GM12878 (cell line): Measurements from ENCODE around the gene TMED5. TPM values are rescaled to one million over a fixed set of nuclear protein-coding genes. Genes with fewer than 3 reads are reported as not detected.

Experiments used
- BRCA1 ChIP-seq: IDR thresholded peaks from 2 replicates; pipeline ENCODE4 v1.6.1; 2011; ENCODE audit warnings: low read depth, low read length, improper control_type of control experiment
- CBX3 ChIP-seq: fragments of 200-600 bp; sonication (generic); IDR thresholded peaks from 2 replicates; pipeline ENCODE4 v1.6.1; 2016; ENCODE audit warnings: low read depth, borderline replicate concordance
- CHD2 ChIP-seq: IDR thresholded peaks from 2 replicates; pipeline ENCODE4 v1.6.1; 2011; ENCODE audit warnings: low read depth, low read length, improper control_type of control experiment, borderline replicate concordance
- CHD4 ChIP-seq: fragments of 200-600 bp; sonication (generic); IDR thresholded peaks from 2 replicates; pipeline ENCODE4 v1.6.1; 2016; ENCODE audit warnings: mild to moderate bottlenecking
- HDGF ChIP-seq: fragments of 450-650 bp; IDR thresholded peaks from 2 replicates; pipeline ENCODE4 v1.6.1; 2016; ENCODE audit warnings: antibody characterized with exemption
- MEF2B ChIP-seq: fragments of 450-650 bp; IDR thresholded peaks from 2 replicates; pipeline ENCODE4 v1.6.1; 2018; ENCODE audit warnings: mild to moderate bottlenecking, moderate library complexity; ENCODE audit not compliant: partially characterized antibody, poor library complexity, severe bottlenecking
- RUNX3 ChIP-seq: IDR thresholded peaks from 2 replicates; pipeline ENCODE4 v1.6.1; 2012; ENCODE audit warnings: low read length, inconsistent platforms
- SREBF1 ChIP-seq: IDR thresholded peaks from 2 replicates; pipeline ENCODE4 v1.6.1; 2012; ENCODE audit warnings: mild to moderate bottlenecking, low read length
- TCF12 ChIP-seq: IDR thresholded peaks from 2 replicates; pipeline ENCODE4 v1.6.1; 2011; ENCODE audit warnings: low read depth, mild to moderate bottlenecking, low read length
- ZNF207 ChIP-seq: fragments of 450-650 bp; IDR thresholded peaks from 2 replicates; pipeline ENCODE4 v1.6.1; 2014; ENCODE audit warnings: antibody characterized with exemption, mild to moderate bottlenecking, borderline replicate concordance
- ZSCAN29 ChIP-seq: fragments of 450-650 bp; IDR thresholded peaks from 2 replicates; pipeline ENCODE4 v1.6.1; 2017; ENCODE audit warnings: mild to moderate bottlenecking, moderate library complexity
- polyA plus RNA-seq, 11 experiments: library from polyadenylated mRNA; depleted of rRNA in 4 of 11; unstranded in 6 of 11; stranded (reverse) in 5 of 11; fragments of >200 nt; fragmentation: Nextera tagmentation in 4 of 11; fragmentation: Illumina TruSeq in 1 of 11; extraction: Ambion mirVana in 4 of 11; extraction: Trizol in 1 of 11; gene quantifications; 1 replicate in 1 of 11; 2 replicates in 10 of 11; pipeline versions ENCODE4 v1.2.1 to v1.2.3, GENCODE V29; 2011 to 2016; ENCODE audit warnings: inconsistent platforms in 2 of 11, missing spikeins in 2 of 11, low read depth in 1 of 11
- total RNA-seq, 4 experiments: library from RNA; depleted of rRNA in 3 of 4; stranded (reverse); fragments of >200 nt in 3 of 4; fragmentation: Illumina TruSeq in 1 of 4; extraction: Trizol in 1 of 4; gene quantifications; 2 replicates each; pipeline versions ENCODE4 v1.2.1 to v1.2.3, GENCODE V29; 2013 to 2021
- TF ChIP-seq, protein P1 (sequence below): fragments of 150-350 bp; IDR thresholded peaks from 2 replicates; pipeline ENCODE4 v1.6.1; 2014; ENCODE audit warnings: mild to moderate bottlenecking, low read depth, low read length
- TF ChIP-seq, protein P2 (sequence below): IDR thresholded peaks from 2 replicates; pipeline ENCODE4 v1.6.1; 2011; ENCODE audit warnings: borderline replicate concordance, low read depth, mild to moderate bottlenecking, moderate library complexity, mixed read lengths, low read length; ENCODE audit not compliant: insufficient read depth; ENCODE audit errors: extremely low read length
- TF ChIP-seq, protein P3 (sequence below): fragments of 450-650 bp; IDR thresholded peaks from 2 replicates; pipeline ENCODE4 v1.6.1; 2017; ENCODE audit warnings: mild to moderate bottlenecking, moderate library complexity
- TF ChIP-seq, protein P4 (sequence below): fragments of 450-650 bp; IDR thresholded peaks from 2 replicates; pipeline ENCODE4 v1.6.1; 2017; ENCODE audit warnings: mild to moderate bottlenecking, moderate library complexity
- TF ChIP-seq, protein P5 (sequence below), 3 experiments: IDR thresholded peaks in 2 of 3; conservative IDR thresholded peaks in 1 of 3; 2 replicates each; pipeline ENCODE4 v1.5.1; 2011; ENCODE audit warnings: low read depth in 3 of 3, low read length in 3 of 3, mild to moderate bottlenecking in 3 of 3, control low read depth in 2 of 3, moderate library complexity in 2 of 3, inconsistent platforms in 1 of 3, mixed read lengths in 1 of 3; ENCODE audit not compliant: control insufficient read depth in 2 of 3, insufficient read depth in 1 of 3; ENCODE audit errors: extremely low read depth in 1 of 3

TMED5 gene
- total and polyA plus RNA-seq, 10 of the 15 experiments (the other 5 are each of a cell fraction or from before 2014, with no cell fraction given): 18.5 to 80.6 (median 54.0) TPM

DNA sequence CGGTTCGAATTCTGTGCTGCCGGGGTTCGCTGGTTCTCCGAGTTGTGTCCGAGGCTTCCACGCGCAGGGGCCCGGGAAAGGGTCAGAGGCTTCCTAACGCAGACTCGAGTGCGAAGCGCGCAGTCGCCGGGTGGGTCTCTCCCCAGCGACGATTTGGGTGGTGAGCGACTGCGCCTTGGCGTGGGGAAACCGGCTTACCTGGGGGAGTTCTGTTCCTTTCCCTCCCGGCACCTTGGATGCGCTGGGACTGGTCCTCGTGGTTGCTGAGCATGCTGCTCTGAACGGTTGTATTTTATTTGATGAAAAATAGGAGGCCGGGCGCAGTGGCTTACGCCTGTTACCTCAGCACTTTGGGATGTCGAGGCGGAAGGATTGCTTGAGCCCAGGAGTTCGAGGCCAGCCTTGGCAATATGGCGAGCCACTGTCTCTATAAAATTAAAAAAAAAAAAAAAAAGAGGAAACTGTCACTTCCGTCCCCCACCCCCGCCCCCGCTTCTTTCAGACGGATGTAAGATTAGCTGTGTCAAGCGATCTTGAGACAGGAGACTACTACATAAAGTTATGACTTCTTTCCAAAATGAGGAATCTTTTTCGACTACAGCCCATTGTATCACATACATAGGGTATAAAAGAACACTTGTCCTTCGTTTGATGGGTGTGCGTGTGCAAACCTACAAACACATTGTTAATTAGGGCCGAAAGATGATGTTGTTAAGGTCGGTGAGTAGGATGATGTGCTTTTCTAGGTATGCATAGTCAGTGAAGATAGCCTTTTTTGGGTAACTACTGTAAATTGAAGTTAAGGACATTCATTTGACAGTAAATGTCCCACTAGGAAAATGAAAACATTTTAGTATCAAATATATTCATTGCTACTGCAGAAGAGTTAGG is 755 bp upstream of the TMED5 start, which contains the start of gene CCDC18 (continued):
- TF ChIP-seq, protein P1, sequence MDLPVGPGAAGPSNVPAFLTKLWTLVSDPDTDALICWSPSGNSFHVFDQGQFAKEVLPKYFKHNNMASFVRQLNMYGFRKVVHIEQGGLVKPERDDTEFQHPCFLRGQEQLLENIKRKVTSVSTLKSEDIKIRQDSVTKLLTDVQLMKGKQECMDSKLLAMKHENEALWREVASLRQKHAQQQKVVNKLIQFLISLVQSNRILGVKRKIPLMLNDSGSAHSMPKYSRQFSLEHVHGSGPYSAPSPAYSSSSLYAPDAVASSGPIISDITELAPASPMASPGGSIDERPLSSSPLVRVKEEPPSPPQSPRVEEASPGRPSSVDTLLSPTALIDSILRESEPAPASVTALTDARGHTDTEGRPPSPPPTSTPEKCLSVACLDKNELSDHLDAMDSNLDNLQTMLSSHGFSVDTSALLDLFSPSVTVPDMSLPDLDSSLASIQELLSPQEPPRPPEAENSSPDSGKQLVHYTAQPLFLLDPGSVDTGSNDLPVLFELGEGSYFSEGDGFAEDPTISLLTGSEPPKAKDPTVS: no peak
- TF ChIP-seq CHD2: no peak
- TF ChIP-seq ZNF207: 0 out of 2 replicates have a peak, but pooled peaks have one; percentile 66
- TF ChIP-seq TCF12: no peak
- TF ChIP-seq, protein P2, sequence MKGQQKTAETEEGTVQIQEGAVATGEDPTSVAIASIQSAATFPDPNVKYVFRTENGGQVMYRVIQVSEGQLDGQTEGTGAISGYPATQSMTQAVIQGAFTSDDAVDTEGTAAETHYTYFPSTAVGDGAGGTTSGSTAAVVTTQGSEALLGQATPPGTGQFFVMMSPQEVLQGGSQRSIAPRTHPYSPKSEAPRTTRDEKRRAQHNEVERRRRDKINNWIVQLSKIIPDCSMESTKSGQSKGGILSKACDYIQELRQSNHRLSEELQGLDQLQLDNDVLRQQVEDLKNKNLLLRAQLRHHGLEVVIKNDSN: no peak
- no peak for TF ChIP-seq CHD4
- no peak for TF ChIP-seq SREBF1
- TF ChIP-seq HDGF: no peak
- no peak for TF ChIP-seq MEF2B
- TF ChIP-seq, protein P3, sequence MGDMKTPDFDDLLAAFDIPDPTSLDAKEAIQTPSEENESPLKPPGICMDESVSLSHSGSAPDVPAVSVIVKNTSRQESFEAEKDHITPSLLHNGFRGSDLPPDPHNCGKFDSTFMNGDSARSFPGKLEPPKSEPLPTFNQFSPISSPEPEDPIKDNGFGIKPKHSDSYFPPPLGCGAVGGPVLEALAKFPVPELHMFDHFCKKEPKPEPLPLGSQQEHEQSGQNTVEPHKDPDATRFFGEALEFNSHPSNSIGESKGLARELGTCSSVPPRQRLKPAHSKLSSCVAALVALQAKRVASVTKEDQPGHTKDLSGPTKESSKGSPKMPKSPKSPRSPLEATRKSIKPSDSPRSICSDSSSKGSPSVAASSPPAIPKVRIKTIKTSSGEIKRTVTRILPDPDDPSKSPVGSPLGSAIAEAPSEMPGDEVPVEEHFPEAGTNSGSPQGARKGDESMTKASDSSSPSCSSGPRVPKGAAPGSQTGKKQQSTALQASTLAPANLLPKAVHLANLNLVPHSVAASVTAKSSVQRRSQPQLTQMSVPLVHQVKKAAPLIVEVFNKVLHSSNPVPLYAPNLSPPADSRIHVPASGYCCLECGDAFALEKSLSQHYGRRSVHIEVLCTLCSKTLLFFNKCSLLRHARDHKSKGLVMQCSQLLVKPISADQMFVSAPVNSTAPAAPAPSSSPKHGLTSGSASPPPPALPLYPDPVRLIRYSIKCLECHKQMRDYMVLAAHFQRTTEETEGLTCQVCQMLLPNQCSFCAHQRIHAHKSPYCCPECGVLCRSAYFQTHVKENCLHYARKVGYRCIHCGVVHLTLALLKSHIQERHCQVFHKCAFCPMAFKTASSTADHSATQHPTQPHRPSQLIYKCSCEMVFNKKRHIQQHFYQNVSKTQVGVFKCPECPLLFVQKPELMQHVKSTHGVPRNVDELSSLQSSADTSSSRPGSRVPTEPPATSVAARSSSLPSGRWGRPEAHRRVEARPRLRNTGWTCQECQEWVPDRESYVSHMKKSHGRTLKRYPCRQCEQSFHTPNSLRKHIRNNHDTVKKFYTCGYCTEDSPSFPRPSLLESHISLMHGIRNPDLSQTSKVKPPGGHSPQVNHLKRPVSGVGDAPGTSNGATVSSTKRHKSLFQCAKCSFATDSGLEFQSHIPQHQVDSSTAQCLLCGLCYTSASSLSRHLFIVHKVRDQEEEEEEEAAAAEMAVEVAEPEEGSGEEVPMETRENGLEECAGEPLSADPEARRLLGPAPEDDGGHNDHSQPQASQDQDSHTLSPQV: no peak
- TF ChIP-seq CBX3: no peak
- no peak for TF ChIP-seq ZSCAN29
- no peak for TF ChIP-seq BRCA1
- TF ChIP-seq, protein P4, sequence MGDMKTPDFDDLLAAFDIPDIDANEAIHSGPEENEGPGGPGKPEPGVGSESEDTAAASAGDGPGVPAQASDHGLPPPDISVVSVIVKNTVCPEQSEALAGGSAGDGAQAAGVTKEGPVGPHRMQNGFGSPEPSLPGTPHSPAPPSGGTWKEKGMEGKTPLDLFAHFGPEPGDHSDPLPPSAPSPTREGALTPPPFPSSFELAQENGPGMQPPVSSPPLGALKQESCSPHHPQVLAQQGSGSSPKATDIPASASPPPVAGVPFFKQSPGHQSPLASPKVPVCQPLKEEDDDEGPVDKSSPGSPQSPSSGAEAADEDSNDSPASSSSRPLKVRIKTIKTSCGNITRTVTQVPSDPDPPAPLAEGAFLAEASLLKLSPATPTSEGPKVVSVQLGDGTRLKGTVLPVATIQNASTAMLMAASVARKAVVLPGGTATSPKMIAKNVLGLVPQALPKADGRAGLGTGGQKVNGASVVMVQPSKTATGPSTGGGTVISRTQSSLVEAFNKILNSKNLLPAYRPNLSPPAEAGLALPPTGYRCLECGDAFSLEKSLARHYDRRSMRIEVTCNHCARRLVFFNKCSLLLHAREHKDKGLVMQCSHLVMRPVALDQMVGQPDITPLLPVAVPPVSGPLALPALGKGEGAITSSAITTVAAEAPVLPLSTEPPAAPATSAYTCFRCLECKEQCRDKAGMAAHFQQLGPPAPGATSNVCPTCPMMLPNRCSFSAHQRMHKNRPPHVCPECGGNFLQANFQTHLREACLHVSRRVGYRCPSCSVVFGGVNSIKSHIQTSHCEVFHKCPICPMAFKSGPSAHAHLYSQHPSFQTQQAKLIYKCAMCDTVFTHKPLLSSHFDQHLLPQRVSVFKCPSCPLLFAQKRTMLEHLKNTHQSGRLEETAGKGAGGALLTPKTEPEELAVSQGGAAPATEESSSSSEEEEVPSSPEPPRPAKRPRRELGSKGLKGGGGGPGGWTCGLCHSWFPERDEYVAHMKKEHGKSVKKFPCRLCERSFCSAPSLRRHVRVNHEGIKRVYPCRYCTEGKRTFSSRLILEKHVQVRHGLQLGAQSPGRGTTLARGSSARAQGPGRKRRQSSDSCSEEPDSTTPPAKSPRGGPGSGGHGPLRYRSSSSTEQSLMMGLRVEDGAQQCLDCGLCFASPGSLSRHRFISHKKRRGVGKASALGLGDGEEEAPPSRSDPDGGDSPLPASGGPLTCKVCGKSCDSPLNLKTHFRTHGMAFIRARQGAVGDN: no peak; the same call in 1 of the 2 replicates
- TF ChIP-seq, protein P5, sequence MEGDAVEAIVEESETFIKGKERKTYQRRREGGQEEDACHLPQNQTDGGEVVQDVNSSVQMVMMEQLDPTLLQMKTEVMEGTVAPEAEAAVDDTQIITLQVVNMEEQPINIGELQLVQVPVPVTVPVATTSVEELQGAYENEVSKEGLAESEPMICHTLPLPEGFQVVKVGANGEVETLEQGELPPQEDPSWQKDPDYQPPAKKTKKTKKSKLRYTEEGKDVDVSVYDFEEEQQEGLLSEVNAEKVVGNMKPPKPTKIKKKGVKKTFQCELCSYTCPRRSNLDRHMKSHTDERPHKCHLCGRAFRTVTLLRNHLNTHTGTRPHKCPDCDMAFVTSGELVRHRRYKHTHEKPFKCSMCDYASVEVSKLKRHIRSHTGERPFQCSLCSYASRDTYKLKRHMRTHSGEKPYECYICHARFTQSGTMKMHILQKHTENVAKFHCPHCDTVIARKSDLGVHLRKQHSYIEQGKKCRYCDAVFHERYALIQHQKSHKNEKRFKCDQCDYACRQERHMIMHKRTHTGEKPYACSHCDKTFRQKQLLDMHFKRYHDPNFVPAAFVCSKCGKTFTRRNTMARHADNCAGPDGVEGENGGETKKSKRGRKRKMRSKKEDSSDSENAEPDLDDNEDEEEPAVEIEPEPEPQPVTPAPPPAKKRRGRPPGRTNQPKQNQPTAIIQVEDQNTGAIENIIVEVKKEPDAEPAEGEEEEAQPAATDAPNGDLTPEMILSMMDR (IDR thresholded peaks at IDR 0.05 in 2 of 3, conservative IDR thresholded peaks at IDR 0.05 in 1 of 3; ENCODE audit: control insufficient read depth in 2 of 3, extremely low read depth in 1 of 3, insufficient read depth in 1 of 3, low read depth in 3 of 3, low read length in 3 of 3): no peak
- peak; percentile 4; the same call in 1 of the 2 replicates for TF ChIP-seq RUNX3
